Lower lobe of right lung (tissue), 2 donors: ENCODE measurements around the gene TACC2. TPM values are rescaled to one million over a fixed set of nuclear protein-coding genes. Genes with fewer than 3 reads are reported as not detected.

ENCODE experiments used
- ATAC-seq, 2 donors: fragments of 200-7000 bp; cut with Tn5 transposase; one replicate each; pipeline ENCODE4 v1.9.1; 2020 to 2022; ENCODE audit warnings: mild to moderate bottlenecking in 2 of 2, moderate library complexity in 2 of 2
- DNase-seq: peaks from one replicate; pipeline ENCODE4 v3.0.0-alpha.2; 2020
- H3K27ac ChIP-seq: fragments of 200-600 bp; one replicate; pipeline ENCODE4 v1.8.0; 2022
- H3K27me3 ChIP-seq: fragments of 200-600 bp; one replicate; pipeline ENCODE4 v1.8.0; 2022; ENCODE audit warnings: low read depth
- H3K36me3 ChIP-seq: fragments of 200-600 bp; one replicate; pipeline ENCODE4 v1.8.0; 2022; ENCODE audit warnings: mild to moderate bottlenecking
- H3K4me1 ChIP-seq: fragments of 200-600 bp; one replicate; pipeline ENCODE4 v1.8.0; 2022
- H3K4me3 ChIP-seq: fragments of 200-600 bp; one replicate; pipeline ENCODE4 v1.8.0; 2022; ENCODE audit warnings: mild to moderate bottlenecking
- H3K9me3 ChIP-seq: fragments of 200-600 bp; one replicate; pipeline ENCODE4 v1.8.0; 2022
- intact Hi-C: fragments of 100-400 bp; cut with DNase I; formaldehyde crosslinking; loops from one replicate; pipeline ENCODE4 v1.11.0; 2022
- total RNA-seq: library from RNA; stranded (reverse); fragmentation: NEBNext Ultra II Directional; extraction: Animal tissue kit (Norgen Biotek cat#: 25700); gene quantifications from one replicate; pipeline ENCODE4 v1.2.1, GENCODE V29; 2021
- TF ChIP-seq, protein P1 (sequence below): fragments of 200-600 bp; IDR thresholded peaks from one replicate; pipeline ENCODE4 v1.8.0; 2022; ENCODE audit warnings: antibody characterized with exemption, mild to moderate bottlenecking
- donor health status: DM: no; HTN: yes; CAD: no; lungs with severe emphysema.

Gene TACC2
- total RNA-seq, 1 donor from 2014 or later = 141 TPM

DNA sequence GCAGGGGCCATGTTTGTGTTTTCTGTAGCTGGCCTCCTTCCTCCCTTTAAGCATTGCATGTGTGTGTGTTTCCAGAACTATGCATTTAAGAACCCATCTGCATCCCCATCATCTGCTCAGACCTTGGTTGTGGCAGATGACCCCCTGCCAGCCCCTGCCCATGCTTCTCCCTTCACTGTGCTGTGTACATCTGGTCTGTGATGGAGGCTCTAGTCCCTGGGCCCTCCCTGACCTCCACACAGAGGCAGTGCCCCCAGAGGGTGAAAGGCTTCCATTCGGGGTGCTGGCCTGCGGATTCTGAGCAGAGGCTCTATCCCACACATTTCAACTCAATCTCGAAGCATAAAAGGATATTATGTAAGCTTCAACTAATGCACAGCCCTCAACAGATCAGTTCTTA lies 89.4 kb downstream of the TACC2 start:
- Histone ChIP-seq H3K4me3 (no peak overlapping the region), H3K27me3 (no peaks in the 10 kb centered on the region), H3K4me1 (no peaks in the 10 kb centered on the region), H3K9me3 (no peaks in the 10 kb centered on the region), H3K27ac (peak overlapping the region; percentile 10), H3K36me3 (no peaks in the 10 kb centered on the region)
- ATAC-seq = peak in 1 of 2 donors; percentile 14
- intact Hi-C loops = no loop called here
- TF ChIP-seq, protein P1, sequence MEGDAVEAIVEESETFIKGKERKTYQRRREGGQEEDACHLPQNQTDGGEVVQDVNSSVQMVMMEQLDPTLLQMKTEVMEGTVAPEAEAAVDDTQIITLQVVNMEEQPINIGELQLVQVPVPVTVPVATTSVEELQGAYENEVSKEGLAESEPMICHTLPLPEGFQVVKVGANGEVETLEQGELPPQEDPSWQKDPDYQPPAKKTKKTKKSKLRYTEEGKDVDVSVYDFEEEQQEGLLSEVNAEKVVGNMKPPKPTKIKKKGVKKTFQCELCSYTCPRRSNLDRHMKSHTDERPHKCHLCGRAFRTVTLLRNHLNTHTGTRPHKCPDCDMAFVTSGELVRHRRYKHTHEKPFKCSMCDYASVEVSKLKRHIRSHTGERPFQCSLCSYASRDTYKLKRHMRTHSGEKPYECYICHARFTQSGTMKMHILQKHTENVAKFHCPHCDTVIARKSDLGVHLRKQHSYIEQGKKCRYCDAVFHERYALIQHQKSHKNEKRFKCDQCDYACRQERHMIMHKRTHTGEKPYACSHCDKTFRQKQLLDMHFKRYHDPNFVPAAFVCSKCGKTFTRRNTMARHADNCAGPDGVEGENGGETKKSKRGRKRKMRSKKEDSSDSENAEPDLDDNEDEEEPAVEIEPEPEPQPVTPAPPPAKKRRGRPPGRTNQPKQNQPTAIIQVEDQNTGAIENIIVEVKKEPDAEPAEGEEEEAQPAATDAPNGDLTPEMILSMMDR = no peak
- DNase-seq = no peak

DNA sequence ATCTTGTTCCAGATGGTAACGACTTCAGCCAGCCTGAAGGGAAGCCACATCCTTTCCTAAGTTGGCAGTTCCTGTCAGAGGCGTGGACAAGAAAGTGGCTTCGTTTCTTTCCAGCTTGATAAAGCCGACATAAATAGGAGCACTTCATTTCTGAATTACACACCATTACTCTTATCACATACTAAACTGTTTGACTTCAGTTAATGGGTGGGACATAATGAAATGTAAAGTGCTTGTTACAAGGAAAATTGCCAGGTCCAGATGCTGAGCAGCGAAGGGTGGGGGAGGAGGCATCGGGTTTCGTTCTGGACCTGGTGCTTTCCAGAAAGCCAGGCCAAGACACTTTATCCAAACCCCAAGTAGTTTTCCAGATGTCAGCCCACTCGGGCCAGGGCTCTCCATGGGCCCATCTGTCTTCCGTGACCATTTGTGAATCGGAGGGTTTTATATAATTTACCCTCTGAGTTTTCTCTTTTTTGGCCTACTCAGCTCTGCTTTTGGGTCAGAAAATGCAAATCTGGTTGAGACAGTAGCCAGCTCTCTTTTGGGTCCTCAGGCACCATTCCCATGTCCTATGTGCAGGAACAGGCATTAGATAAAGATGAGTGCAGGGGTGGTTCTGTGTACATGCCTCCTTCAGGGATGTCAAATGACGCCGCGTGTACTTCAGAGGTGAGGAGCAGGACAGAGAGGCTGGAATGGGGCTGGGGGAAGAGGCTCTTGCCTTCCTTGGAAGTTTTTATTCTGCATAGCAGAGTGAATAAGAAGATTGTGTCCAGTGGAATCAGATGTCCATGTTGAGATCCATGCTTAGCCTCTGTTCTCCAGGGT lies 90.2 kb downstream of the TACC2 start:
- intact Hi-C loops = no loop called here
- Histone ChIP-seq H3K4me1 (no peaks in the 10 kb centered on the region), H3K27ac (peak overlapping the region; percentile 10), H3K27me3 (no peaks in the 10 kb centered on the region), H3K9me3 (no peaks in the 10 kb centered on the region), H3K4me3 (no peak overlapping the region), H3K36me3 (no peaks in the 10 kb centered on the region)
- DNase-seq (no peak), ATAC-seq (peak; percentile 66 to 69)
- TF ChIP-seq, protein P1 = no peak

DNA sequence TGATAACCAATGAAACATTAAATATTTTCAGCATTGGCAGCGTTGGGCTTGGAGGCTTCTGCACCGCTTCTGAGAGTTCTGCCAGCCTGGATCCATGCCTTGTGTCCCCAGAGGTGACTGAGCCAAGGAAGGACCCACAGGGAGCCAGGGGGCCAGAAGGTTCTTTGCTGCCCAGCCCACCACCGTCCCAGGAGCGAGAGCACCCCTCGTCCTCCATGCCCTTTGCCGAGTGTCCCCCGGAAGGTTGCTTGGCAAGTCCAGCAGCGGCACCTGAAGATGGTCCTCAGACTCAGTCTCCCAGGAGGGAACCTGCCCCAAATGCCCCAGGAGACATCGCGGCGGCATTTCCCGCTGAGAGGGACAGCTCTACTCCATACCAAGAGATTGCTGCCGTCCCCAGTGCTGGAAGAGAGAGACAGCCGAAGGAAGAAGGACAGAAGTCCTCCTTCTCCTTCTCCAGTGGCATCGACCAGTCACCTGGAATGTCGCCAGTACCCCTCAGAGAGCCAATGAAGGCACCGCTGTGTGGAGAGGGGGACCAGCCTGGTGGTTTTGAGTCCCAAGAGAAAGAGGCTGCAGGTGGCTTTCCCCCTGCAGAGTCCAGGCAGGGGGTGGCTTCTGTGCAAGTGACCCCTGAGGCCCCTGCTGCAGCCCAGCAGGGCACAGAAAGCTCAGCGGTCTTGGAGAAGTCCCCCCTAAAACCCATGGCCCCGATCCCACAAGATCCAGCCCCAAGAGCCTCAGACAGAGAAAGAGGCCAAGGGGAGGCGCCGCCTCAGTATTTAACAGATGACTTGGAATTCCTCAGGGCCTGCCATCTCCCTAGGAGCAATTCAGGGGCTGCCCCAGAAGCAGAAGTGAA lies 93.9 kb downstream of the TACC2 start:
- Histone ChIP-seq H3K27me3 (no peaks in the 10 kb centered on the region), H3K4me1 (no peaks in the 10 kb centered on the region), H3K4me3 (no peak overlapping the region), H3K9me3 (no peaks in the 10 kb centered on the region), H3K36me3 (no peaks in the 10 kb centered on the region), H3K27ac (no peak overlapping the region)
- no peak for ATAC-seq
- intact Hi-C loops = no loop called here
- TF ChIP-seq, protein P1 = no peak
- DNase-seq = no peak

DNA sequence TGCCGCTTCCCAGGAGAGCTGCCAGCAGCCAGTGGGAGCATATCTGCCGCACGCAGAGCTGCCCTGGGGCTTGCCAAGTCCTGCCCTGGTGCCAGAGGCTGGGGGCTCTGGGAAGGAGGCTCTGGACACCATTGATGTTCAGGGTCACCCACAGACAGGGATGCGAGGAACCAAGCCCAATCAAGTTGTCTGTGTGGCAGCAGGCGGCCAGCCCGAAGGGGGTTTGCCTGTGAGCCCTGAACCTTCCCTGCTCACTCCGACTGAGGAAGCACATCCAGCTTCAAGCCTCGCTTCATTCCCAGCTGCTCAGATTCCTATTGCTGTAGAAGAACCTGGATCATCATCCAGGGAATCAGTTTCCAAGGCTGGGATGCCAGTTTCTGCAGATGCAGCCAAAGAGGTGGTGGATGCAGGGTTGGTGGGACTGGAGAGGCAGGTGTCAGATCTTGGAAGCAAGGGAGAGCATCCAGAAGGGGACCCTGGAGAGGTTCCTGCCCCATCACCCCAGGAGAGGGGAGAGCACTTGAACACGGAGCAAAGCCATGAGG lies 94.6 kb downstream of the TACC2 start:
- Histone ChIP-seq H3K9me3 (no peaks in the 10 kb centered on the region), H3K36me3 (no peaks in the 10 kb centered on the region), H3K27me3 (no peaks in the 10 kb centered on the region), H3K27ac (no peak overlapping the region), H3K4me3 (no peak overlapping the region), H3K4me1 (no peaks in the 10 kb centered on the region)
- no peak for DNase-seq
- intact Hi-C loops = no loop called here
- no peak for ATAC-seq
- TF ChIP-seq, protein P1 = no peak

DNA sequence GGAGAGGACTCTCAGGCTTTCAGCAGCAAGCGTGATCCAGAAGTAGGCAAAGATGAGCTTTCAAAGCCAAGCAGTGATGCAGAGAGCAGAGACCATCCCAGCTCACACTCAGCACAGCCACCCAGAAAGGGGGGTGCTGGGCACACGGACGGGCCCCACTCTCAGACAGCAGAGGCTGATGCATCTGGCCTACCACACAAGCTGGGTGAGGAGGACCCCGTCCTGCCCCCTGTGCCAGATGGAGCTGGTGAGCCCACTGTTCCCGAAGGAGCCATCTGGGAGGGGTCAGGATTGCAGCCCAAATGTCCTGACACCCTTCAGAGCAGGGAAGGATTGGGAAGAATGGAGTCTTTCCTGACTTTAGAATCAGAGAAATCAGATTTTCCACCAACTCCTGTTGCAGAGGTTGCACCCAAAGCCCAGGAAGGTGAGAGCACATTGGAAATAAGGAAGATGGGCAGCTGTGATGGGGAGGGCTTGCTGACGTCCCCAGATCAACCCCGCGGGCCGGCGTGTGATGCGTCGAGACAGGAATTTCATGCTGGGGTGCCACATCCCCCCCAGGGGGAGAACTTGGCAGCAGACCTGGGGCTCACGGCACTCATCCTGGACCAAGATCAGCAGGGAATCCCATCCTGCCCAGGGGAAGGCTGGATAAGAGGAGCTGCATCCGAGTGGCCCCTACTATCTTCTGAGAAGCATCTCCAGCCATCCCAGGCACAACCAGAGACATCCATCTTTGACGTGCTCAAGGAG lies 95.5 kb downstream of the TACC2 start:
- TF ChIP-seq, protein P1 = no peak
- ATAC-seq = no peak
- H3K4me1 ChIP-seq = no peaks in the 10 kb centered on the region
- H3K9me3 ChIP-seq = no peaks in the 10 kb centered on the region
- peaks cover 4% of the 10 kb centered on the region for H3K36me3 ChIP-seq
- H3K4me3 ChIP-seq = no peak overlapping the region
- DNase-seq = no peak
- H3K27me3 ChIP-seq = no peaks in the 10 kb centered on the region
- intact Hi-C loops = no loop called here
- H3K27ac ChIP-seq = no peak overlapping the region
